Gastroesophageal sphincter (tissue), 4 donors: ENCODE results near the gene DAG1. TPM values are rescaled to one million over a fixed set of nuclear protein-coding genes. Genes with fewer than 3 reads are reported as not detected.

Experiments used
- ATAC-seq: fragments of 150-250 bp; one replicate; pipeline ENCODE4 v1.9.1; 2016; ENCODE audit warnings: mild to moderate bottlenecking, moderate library complexity
- H3K27ac ChIP-seq, 4 donors: fragments of 200-600 bp; sonication (generic) in 3 of 4; 1 replicate in 3 of 4; 2 replicates in 1 of 4; pipeline ENCODE4 v1.5.1; 2016 to 2019
- H3K27me3 ChIP-seq: fragments of 200-600 bp; sonication (generic); one replicate; pipeline ENCODE4 v1.5.1; 2019
- H3K36me3 ChIP-seq, 2 donors: fragments of 200-600 bp; sonication (generic); one replicate each; pipeline ENCODE4 v1.5.1; 2019; ENCODE audit warnings: control low read depth in 1 of 2
- H3K4me1 ChIP-seq, 3 donors: fragments of 200-600 bp; sonication (generic); 1 replicate in 2 of 3; 2 replicates in 1 of 3; pipeline ENCODE4 v1.5.1; 2016 to 2019; ENCODE audit warnings: control low read depth in 2 of 3
- H3K4me3 ChIP-seq, 2 donors: fragments of 200-600 bp; sonication (generic); one replicate each; pipeline ENCODE4 v1.5.1; 2019; ENCODE audit warnings: mild to moderate bottlenecking in 1 of 2, moderate library complexity in 1 of 2
- H3K9me3 ChIP-seq, 3 donors: fragments of 200-600 bp; sonication (generic); one replicate each; pipeline ENCODE4 v1.5.1; 2017 to 2019; ENCODE audit warnings: control low read depth in 2 of 3
- CTCF ChIP-seq, 4 experiments: fragments of 200-600 bp in 2 of 4; fragments of 450-650 bp in 2 of 4; sonication (generic) in 1 of 4; IDR thresholded peaks; one replicate each; pipeline ENCODE4 v1.5.1; 2017 to 2019; ENCODE audit warnings: antibody characterized with exemption in 4 of 4, mild to moderate bottlenecking in 2 of 4, moderate library complexity in 2 of 4
- EP300 ChIP-seq: sonication (generic); formaldehyde crosslinking; IDR thresholded peaks from one replicate; pipeline ENCODE4 v1.6.1; 2017; ENCODE audit warnings: antibody characterized with exemption, mild to moderate bottlenecking
- POLR2A ChIP-seq, 2 donors: fragments of 450-650 bp; IDR thresholded peaks; one replicate each; pipeline ENCODE4 v1.6.1; 2017; ENCODE audit warnings: antibody characterized with exemption in 2 of 2, mild to moderate bottlenecking in 2 of 2, moderate library complexity in 1 of 2
- POLR2AphosphoS5 ChIP-seq: sonication (generic); formaldehyde crosslinking; IDR thresholded peaks from one replicate; pipeline ENCODE4 v1.6.1; 2017; ENCODE audit warnings: antibody characterized with exemption
- WGBS, 2 donors: methylation state at CpG; one replicate each; pipeline ENCODE4 v1.1.5; 2018; ENCODE audit warnings: low coverage in 1 of 2; 5-methylcytosine and 5-hydroxymethylcytosine counted together
- total RNA-seq, 4 donors: library from RNA; depleted of rRNA; stranded (reverse); fragments of >200 nt; gene quantifications; one replicate each; pipeline ENCODE4 v1.1.0, GENCODE V29; 2016

Gene DAG1
- total RNA-seq, 4 donors from 2014 or later = 74.2 to 195 (median 123) TPM

- Histone ChIP-seq H3K4me3 (peak overlapping the region; percentile 30 to 61), H3K36me3 (no peaks in the 10 kb centered on the region), H3K27ac (peak overlapping the region in 3 of 4 donors; percentile 35 to 79 (median 48)), H3K27me3 (no peaks in the 10 kb centered on the region), H3K4me1 (peaks cover 2 to 19% (median 9%) of the 10 kb centered on the region in 3 donors), H3K9me3 (no peaks in the 10 kb centered on the region)
- no peak for TF ChIP-seq CTCF (IDR thresholded peaks at IDR 0.05)
- no peak for TF ChIP-seq EP300
- TF ChIP-seq POLR2AphosphoS5 = no peak
- no peak for TF ChIP-seq POLR2A (IDR thresholded peaks at IDR 0.05)
- peak; percentile 91 for ATAC-seq
- 0 to 5% methylated on average over 2 to 4 of the region's 66 CpGs for WGBS, 2 donors
These were observed 84.7 kb downstream of the DAG1 start for GRCh38 chr3:49554633-49555265.

GRCh38 chr3:49556500-49557275, 86.6 kb downstream of the DAG1 start:
- TF ChIP-seq POLR2AphosphoS5 = no peak
- no peak overlapping the region for H3K4me3 ChIP-seq
- ATAC-seq = no peak
- no peaks in the 10 kb centered on the region for H3K9me3 ChIP-seq
- no peaks in the 10 kb centered on the region for H3K27me3 ChIP-seq
- no peak overlapping the region for H3K27ac ChIP-seq
- WGBS, 2 donors = 89 to 100% methylated on average over 1 of the region's 3 CpGs
- H3K4me1 ChIP-seq = peaks cover 2 to 19% (median 9%) of the 10 kb centered on the region in 3 donors
- H3K36me3 ChIP-seq = no peaks in the 10 kb centered on the region

GRCh38 chr3:49563040-49563578, 93.0 kb downstream of the DAG1 start:
- H3K27ac ChIP-seq = no peak overlapping the region
- H3K4me1 ChIP-seq = no peaks in the 10 kb centered on the region
- H3K4me3 ChIP-seq = no peak overlapping the region
- no peaks in the 10 kb centered on the region for H3K27me3 ChIP-seq
- 48 to 58% methylated on average over 2 to 4 of the region's 4 CpGs for WGBS, 2 donors
- no peaks in the 10 kb centered on the region for H3K36me3 ChIP-seq
- TF ChIP-seq EP300 (no peak), POLR2A (IDR thresholded peaks at IDR 0.05) (no peak), CTCF (IDR thresholded peaks at IDR 0.05) (no peak), POLR2AphosphoS5 (no peak)
- ATAC-seq = no peak
- H3K9me3 ChIP-seq = no peaks in the 10 kb centered on the region

- H3K36me3 ChIP-seq = no peaks in the 10 kb centered on the region
- ATAC-seq = no peak
- 81 to 100% methylated on average over 1 to 3 of the region's 4 CpGs for WGBS, 2 donors
These were observed 93.7 kb downstream of the DAG1 start for GRCh38 chr3:49563766-49564165.

More at GRCh38 chr3:49563766-49564165, 93.7 kb downstream of the DAG1 start:
- TF ChIP-seq POLR2AphosphoS5 (no peak), POLR2A (IDR thresholded peaks at IDR 0.05) (no peak), CTCF (IDR thresholded peaks at IDR 0.05) (no peak), EP300 (no peak)
- Histone ChIP-seq H3K9me3 (no peaks in the 10 kb centered on the region), H3K4me3 (no peak overlapping the region), H3K4me1 (no peaks in the 10 kb centered on the region), H3K27ac (no peak overlapping the region), H3K27me3 (no peaks in the 10 kb centered on the region)
